Choroid plexus epithelial cell (primary cell): ENCODE data around the gene THSD4.

Source experiments
- DNase-seq: peaks from one replicate; pipeline ENCODE4 v3.0.0-alpha.2; 2010; ENCODE audit warnings: low read depth
- H3K4me3 ChIP-seq: 2 replicates; pipeline ENCODE4 v1.5.1; 2011; ENCODE audit warnings: low read depth, mild to moderate bottlenecking, control low read depth, low read length, moderate library complexity
- TF ChIP-seq, protein P1 (sequence below): conservative IDR thresholded peaks from 2 replicates; pipeline ENCODE4 v1.5.1; 2011; ENCODE audit warnings: low read depth, mild to moderate bottlenecking, control low read depth, inconsistent platforms, low read length, moderate library complexity

Gene THSD4

DNA sequence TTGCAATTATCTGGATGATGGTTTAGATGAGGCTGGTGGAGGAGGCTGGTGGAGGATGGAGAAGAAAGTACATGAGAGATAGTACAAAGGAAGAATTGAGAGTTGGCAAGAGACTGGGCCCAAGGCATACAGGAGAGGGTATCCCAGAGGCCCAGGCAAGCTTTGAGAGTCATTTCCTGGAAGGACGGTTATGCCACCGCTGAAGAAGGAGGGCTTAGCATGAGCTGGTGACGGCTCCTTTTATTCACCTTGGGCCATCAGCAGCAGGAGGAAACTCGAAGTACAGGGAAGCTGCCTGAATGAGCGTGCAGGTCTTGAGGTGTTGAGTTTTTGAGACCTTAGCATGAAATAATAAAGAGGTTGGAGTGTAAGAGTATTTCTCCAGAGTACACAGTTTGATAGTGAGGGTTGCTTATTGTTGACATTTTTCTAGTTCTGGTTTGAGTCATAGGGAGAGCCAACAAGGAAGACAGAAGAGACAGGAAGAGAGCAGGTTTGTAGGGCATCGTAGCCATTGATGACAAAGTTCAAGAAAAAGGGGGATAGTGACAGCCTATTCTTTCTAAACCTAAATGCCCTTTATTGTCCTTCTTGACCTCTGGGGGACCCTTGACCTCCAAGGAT is 13.8 kb downstream of the THSD4 start:
- no peak overlapping the region for H3K4me3 ChIP-seq
- TF ChIP-seq, protein P1, sequence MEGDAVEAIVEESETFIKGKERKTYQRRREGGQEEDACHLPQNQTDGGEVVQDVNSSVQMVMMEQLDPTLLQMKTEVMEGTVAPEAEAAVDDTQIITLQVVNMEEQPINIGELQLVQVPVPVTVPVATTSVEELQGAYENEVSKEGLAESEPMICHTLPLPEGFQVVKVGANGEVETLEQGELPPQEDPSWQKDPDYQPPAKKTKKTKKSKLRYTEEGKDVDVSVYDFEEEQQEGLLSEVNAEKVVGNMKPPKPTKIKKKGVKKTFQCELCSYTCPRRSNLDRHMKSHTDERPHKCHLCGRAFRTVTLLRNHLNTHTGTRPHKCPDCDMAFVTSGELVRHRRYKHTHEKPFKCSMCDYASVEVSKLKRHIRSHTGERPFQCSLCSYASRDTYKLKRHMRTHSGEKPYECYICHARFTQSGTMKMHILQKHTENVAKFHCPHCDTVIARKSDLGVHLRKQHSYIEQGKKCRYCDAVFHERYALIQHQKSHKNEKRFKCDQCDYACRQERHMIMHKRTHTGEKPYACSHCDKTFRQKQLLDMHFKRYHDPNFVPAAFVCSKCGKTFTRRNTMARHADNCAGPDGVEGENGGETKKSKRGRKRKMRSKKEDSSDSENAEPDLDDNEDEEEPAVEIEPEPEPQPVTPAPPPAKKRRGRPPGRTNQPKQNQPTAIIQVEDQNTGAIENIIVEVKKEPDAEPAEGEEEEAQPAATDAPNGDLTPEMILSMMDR: no peak

DNA sequence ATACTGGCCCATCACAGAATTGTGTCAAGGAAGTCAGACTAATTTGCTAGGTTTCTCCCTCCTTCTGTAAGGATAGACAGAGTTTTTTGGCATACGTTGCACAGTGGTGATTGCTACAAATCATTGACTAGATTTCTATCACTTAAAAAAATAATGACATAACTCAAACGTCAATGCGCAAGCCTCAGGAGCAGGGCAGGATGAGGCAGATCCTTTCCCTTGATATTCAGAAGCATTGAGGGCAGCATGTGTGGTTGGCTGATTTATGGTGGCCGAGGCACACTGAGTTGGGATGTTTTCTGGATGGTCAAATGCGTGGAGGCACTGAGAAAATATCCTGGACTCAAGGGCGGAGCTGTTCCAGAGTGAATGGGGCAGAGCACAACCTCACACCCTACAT is 14.4 kb downstream of the THSD4 start:
- DNase-seq: no peak
- TF ChIP-seq, protein P1: no peak
- H3K4me3 ChIP-seq: no peak overlapping the region

More for the DNA sequence above, 13.8 kb downstream of the THSD4 start:
- no peak for DNase-seq

DNA sequence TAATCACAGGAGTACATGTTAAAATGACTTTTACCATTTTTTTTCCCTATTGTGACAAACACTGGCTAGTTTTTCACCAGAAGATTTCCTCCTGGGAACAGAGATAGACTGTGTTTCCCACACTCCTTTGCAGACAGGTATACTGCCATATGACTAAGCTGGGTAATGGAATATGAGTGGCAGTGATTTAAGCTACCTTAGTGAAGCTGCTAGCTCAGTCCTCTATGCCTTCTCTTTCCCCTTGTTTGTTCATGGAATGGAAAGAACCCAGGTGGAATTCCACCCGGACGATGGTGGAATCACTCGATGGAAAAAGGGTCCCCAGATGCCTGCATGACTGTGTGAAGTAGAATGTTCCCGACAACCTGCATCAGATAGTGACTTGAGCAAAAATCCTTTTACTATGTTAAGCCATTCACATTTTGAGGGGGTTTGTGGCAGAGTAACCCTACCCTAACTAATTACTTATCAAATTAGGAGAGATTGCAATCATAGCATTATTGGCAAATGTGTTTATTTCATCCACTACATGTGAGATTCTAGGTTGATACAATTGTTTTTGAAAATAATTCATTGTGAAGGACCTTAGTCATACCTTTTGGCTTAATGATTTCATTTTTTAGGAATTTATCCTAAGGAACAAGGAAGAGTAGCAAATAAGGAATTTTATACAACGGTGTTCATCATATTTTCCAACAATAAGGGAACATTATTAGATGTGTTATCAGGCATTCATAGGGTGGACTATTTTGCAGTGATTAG is 16.5 kb downstream of the THSD4 start:
- DNase-seq: no peak
- TF ChIP-seq, protein P1: no peak

DNA sequence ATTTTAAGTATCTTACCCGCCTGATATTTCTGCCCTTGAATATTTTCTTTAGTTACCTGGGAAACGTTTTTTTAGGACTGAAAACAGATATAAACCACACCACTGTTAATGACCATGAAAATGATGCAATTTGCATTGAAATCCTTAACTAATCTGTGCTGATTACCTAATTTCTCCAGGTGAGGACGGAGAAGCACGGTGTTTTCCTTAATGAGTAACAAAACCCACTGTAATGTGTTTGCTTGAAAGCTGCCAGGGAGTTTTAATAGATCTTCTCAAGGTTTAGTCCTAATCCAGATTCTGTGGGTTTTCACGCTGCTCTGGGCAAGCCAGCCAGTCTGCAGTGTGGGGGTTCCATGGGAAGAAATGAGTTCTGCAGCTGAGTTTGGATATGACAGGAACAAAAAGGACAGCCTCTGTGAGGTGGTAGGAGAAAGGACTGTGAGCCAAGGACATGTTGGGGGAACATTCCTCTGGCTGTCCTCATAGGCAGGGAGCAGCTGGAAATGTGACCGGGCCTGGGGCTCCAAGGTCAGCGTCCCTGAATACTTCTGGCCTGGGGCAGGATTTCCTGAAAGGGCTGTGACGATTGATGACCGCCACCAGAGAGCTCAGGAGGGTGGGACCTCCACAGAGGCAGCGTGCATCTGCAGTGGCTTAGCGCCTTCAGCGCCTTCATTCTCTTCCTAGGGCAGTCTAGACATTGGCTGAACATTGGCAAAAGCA is 18.6 kb downstream of the THSD4 start:
- H3K4me3 ChIP-seq: no peak overlapping the region
- TF ChIP-seq, protein P1: no peak
- DNase-seq: no peak

More for the DNA sequence above, 16.5 kb downstream of the THSD4 start:
- H3K4me3 ChIP-seq: no peak overlapping the region

DNA sequence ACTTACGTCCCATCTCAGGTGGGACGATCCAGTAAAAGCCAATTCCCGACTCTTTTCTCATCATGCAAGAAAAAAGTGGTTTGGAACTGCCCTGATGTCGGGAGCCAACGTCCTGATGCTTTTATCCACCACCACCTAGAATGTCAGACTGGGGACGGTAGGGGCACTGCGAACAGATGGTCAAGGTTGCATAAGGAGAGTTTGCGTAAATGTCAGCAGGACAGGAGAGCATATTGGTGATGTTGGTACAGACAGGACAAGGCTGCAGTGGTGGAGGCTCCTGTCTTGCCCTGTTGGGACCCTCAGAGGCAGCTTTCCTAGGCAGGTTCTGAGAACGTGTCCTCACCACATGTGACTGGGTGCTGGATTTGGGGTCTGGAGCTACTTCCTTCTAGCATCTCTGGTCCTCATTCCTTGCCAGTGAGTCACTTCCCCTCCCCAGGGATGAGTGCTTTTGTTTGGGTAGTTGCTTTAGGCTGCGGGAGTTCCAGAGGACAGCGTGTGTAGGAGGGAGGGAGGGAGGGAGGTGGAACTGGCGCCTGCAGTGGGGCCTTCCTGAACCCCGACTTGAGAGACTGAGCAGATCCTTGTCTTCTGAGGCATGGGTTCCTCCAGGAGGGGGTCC is 21.0 kb downstream of the THSD4 start:
- TF ChIP-seq, protein P1: peak; percentile 3
- no peak overlapping the region for H3K4me3 ChIP-seq
- peak; percentile 88 for DNase-seq

DNA sequence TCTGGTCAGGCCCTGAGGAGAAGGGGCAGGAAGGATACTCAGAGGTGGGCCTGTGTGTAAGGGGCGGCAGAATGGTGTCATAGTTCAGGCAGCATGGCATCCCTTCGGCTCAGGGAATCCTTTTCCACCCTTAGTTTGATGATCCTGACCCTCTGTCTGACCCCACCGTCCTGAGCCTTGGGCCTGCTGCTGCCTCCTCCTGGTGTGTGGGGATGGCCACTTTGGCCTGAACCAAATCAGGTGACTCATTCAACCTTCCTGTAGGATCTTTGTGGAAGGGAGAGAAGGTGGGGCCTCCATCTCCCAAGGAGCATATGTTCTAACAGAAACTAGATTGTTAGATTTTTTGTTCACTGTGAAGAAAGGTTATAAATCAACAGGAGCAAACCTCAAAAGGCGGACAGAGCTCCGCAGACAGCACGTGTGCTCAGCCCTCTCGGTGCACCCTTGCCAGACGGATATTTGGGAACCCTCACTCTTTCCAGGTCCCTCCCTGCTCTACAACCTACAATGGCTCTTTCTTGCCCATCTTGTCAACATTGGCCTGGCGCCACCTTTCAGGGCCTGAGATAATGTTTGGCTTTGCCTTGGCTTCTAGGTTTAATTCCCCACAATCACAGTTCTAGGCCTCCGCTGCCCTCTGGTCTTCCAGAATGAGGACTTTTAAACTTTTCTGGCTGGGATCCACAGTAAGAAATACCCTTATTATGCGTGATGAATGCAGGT is 21.7 kb downstream of the THSD4 start:
- no peak overlapping the region for H3K4me3 ChIP-seq
- TF ChIP-seq, protein P1: peak; percentile 41
- DNase-seq: no peak
